ENCODE measurements around the gene NCOA4. TPM values are rescaled to one million over a fixed set of nuclear protein-coding genes. Genes with fewer than 3 reads are reported as not detected.

The NCOA4 gene
- total and polyA plus RNA-seq, 2 donors (not counting 3 experiments of a cell fraction or from before 2014, with no cell fraction given) = 62.1 to 127 TPM

DNA sequence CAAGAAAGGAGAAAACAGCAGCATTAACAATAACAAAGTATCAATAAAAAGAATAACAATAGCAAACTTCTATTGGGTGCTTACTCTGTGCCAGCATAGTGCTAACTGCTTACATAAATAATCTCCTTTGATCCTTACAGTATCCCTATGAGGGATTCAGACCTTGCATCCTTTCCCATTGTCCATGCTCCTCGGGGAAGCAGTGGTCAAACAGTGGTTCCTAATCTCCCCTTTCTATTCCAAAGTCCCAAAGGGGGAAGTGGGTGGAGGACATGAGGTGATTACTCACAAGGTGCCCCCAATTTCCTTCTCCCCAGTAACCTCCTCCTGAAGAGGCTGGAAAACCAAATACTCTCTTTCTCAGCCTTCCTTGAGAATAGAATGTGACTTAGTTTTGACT lies 37.7 kb upstream of the NCOA4 start:
- no TSS peak for BruUV-seq (replicated peaks)
- no peak overlapping the region for H3K4me3 ChIP-seq (replicated peaks in 1 of 3; ENCODE audit: insufficient read depth in 1 of 3, low read depth in 1 of 3, low read length in 3 of 3)
- H2AFZ ChIP-seq (ENCODE audit: low read depth, low read length) = no peak overlapping the region
- no peak overlapping the region for H3K27ac ChIP-seq (ENCODE audit: insufficient read depth, low read depth, low read length)
- no peaks in the 10 kb centered on the region for H3K4me1 ChIP-seq (ENCODE audit: control insufficient read depth, extremely low read depth, insufficient read depth, low read length)
- ChIA-PET POLR2A (no interaction called here), CTCF (no interaction called here)
- H3K4me2 ChIP-seq (ENCODE audit: insufficient read depth, low read length) = no peak overlapping the region
- no peaks in the 10 kb centered on the region for H3K9me3 ChIP-seq (replicated peaks; ENCODE audit: control insufficient read depth, insufficient read depth, low read length)
- no peak for DNase-seq (ENCODE audit: low read depth, low spot score)
- intact Hi-C loops (cut with micrococcal nuclease) (no loop called here), dilution Hi-C loops (cut with MboI; ENCODE audit: extremely low pct_ligation_motif_present, low sequenced_read_pairs) (no loop called here)
- H3K36me3 ChIP-seq (ENCODE audit: control insufficient read depth in 2 of 2, extremely low read depth in 1 of 2, insufficient read depth in 2 of 2, low read length in 2 of 2) = no peaks in the 10 kb centered on the region
- FAIRE-seq = no peak
- TF ChIP-seq POLR2A (IDR thresholded peaks at IDR 0.05; ENCODE audit: low read depth, low read length) (no peak), FOS (IDR thresholded peaks at IDR 0.05; ENCODE audit: borderline replicate concordance, insufficient read depth, low read length) (no peak), MYC (IDR thresholded peaks at IDR 0.05; ENCODE audit: low read depth, low read length) (no peak)
- H3K27me3 ChIP-seq (ENCODE audit: control insufficient read depth in 2 of 2, insufficient read depth in 2 of 2, low read length in 2 of 2) = no peaks in the 10 kb centered on the region
- H3K9me1 ChIP-seq (replicated peaks; ENCODE audit: control insufficient read depth, extremely low read depth, insufficient read depth, low read length) = no peaks in the 10 kb centered on the region
- H3K79me2 ChIP-seq (ENCODE audit: control insufficient read depth, insufficient read depth, low read length) = no peaks in the 10 kb centered on the region
- H3K9ac ChIP-seq (replicated peaks; ENCODE audit: extremely low read depth, insufficient read depth, low read length) = no peak overlapping the region
- H4K20me1 ChIP-seq (replicated peaks; ENCODE audit: control insufficient read depth, extremely low read depth, insufficient read depth, low read length) = no peaks in the 10 kb centered on the region

DNA sequence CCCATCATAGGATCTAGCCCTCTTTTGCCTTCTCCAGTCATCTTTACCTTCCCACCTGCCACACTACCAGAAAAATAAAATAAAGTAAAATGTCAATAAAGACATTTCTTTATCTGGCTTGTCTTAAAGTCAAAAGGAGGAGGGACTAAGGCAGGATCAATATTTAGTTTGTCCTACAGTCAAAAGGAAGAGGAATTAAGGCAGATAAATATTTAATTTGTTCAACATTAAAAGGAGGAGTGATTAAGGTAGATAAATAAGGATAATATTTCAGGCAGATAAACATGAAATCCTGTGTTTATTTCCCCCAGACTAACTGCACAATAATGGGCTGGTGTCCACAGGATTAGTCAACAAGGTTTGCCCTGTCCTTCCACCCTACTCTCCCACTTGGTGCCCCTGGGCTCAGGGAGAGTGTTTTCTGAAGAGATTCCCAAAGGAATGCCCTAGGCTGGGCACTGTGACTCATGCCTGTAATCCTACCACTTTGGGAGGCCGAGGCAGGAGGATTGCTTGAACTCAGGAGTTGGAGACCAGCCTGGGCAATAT lies 33.9 kb upstream of the NCOA4 start:
- TF ChIP-seq FOS (IDR thresholded peaks at IDR 0.05; ENCODE audit: borderline replicate concordance, insufficient read depth, low read length) (no peak), POLR2AphosphoS5 (IDR thresholded peaks at IDR 0.05; ENCODE audit: insufficient read depth, low read depth, low read length) (no peak), POLR2A (IDR thresholded peaks at IDR 0.05; ENCODE audit: low read depth, low read length) (no peak), MYC (IDR thresholded peaks at IDR 0.05; ENCODE audit: low read depth, low read length) (no peak)
- TF ChIP-seq, protein P1, sequence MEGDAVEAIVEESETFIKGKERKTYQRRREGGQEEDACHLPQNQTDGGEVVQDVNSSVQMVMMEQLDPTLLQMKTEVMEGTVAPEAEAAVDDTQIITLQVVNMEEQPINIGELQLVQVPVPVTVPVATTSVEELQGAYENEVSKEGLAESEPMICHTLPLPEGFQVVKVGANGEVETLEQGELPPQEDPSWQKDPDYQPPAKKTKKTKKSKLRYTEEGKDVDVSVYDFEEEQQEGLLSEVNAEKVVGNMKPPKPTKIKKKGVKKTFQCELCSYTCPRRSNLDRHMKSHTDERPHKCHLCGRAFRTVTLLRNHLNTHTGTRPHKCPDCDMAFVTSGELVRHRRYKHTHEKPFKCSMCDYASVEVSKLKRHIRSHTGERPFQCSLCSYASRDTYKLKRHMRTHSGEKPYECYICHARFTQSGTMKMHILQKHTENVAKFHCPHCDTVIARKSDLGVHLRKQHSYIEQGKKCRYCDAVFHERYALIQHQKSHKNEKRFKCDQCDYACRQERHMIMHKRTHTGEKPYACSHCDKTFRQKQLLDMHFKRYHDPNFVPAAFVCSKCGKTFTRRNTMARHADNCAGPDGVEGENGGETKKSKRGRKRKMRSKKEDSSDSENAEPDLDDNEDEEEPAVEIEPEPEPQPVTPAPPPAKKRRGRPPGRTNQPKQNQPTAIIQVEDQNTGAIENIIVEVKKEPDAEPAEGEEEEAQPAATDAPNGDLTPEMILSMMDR (IDR thresholded peaks at IDR 0.05; ENCODE audit: extremely low read depth in 1 of 2, insufficient read depth in 1 of 2, low read depth in 1 of 2, low read length in 2 of 2) = no peak
- Histone ChIP-seq H3K4me1 (ENCODE audit: control insufficient read depth, extremely low read depth, insufficient read depth, low read length) (no peaks in the 10 kb centered on the region), H3K9me3 (replicated peaks; ENCODE audit: control insufficient read depth, insufficient read depth, low read length) (no peaks in the 10 kb centered on the region), H3K79me2 (ENCODE audit: control insufficient read depth, insufficient read depth, low read length) (no peaks in the 10 kb centered on the region), H3K9ac (replicated peaks; ENCODE audit: extremely low read depth, insufficient read depth, low read length) (no peak overlapping the region), H3K36me3 (ENCODE audit: control insufficient read depth in 2 of 2, extremely low read depth in 1 of 2, insufficient read depth in 2 of 2, low read length in 2 of 2) (no peaks in the 10 kb centered on the region), H3K27ac (ENCODE audit: insufficient read depth, low read depth, low read length) (no peak overlapping the region), H3K9me1 (replicated peaks; ENCODE audit: control insufficient read depth, extremely low read depth, insufficient read depth, low read length) (no peaks in the 10 kb centered on the region), H3K4me2 (ENCODE audit: insufficient read depth, low read length) (no peak overlapping the region), H4K20me1 (replicated peaks; ENCODE audit: control insufficient read depth, extremely low read depth, insufficient read depth, low read length) (no peaks in the 10 kb centered on the region), H3K4me3 (replicated peaks in 1 of 3; ENCODE audit: insufficient read depth in 1 of 3, low read depth in 1 of 3, low read length in 3 of 3) (no peak overlapping the region), H2AFZ (ENCODE audit: low read depth, low read length) (no peak overlapping the region), H3K27me3 (ENCODE audit: control insufficient read depth in 2 of 2, insufficient read depth in 2 of 2, low read length in 2 of 2) (no peaks in the 10 kb centered on the region)
- dilution Hi-C loops (cut with MboI; ENCODE audit: extremely low pct_ligation_motif_present, low sequenced_read_pairs) = no loop called here
- ChIA-PET CTCF (no interaction called here), POLR2A (no interaction called here)
- no peak for FAIRE-seq
- no peak for DNase-seq (ENCODE audit: low read depth, low spot score)
- intact Hi-C loops (cut with micrococcal nuclease) = no loop called here
- BruUV-seq (replicated peaks) = no TSS peak

Data from endothelial cell of umbilical vein (primary cell).